Measurements from ENCODE around the gene ADRA1B.

The ADRA1B gene

GRCh38 chr5:159912033-159912800, 4.1 kb upstream of the ADRA1B start:
- Histone ChIP-seq H3K4me1 (ENCODE audit: control insufficient read depth, insufficient read depth, low read length) (peaks cover 60% of the 10 kb centered on the region), H3K36me3 (ENCODE audit: insufficient read depth, low read length) (no peaks in the 10 kb centered on the region), H3K27me3 (ENCODE audit: control insufficient read depth, insufficient read depth, low read length) (no peaks in the 10 kb centered on the region), H3K4me2 (ENCODE audit: low read length) (peak overlapping the region; percentile 42), H3K9ac (ENCODE audit: low read depth, low read length) (peak overlapping the region; percentile 15), H3K9me3 (replicated peaks; ENCODE audit: low read length) (no peaks in the 10 kb centered on the region), H3K4me3 (ENCODE audit: low read length) (no peak overlapping the region)

- Histone ChIP-seq H3K9me3 (replicated peaks; ENCODE audit: low read length) (no peaks in the 10 kb centered on the region), H3K36me3 (ENCODE audit: insufficient read depth, low read length) (no peaks in the 10 kb centered on the region), H3K4me1 (ENCODE audit: control insufficient read depth, insufficient read depth, low read length) (peaks cover 60% of the 10 kb centered on the region), H3K9ac (ENCODE audit: low read depth, low read length) (no peak overlapping the region), H3K4me2 (ENCODE audit: low read length) (peak overlapping the region; percentile 42), H3K4me3 (ENCODE audit: low read length) (no peak overlapping the region), H3K27me3 (ENCODE audit: control insufficient read depth, insufficient read depth, low read length) (no peaks in the 10 kb centered on the region)
These were observed 3.2 kb upstream of the ADRA1B start for GRCh38 chr5:159913048-159913447.

GRCh38 chr5:159913501-159913900, 2.8 kb upstream of the ADRA1B start:
- Histone ChIP-seq H3K9me3 (replicated peaks; ENCODE audit: low read length) (no peaks in the 10 kb centered on the region), H3K27me3 (ENCODE audit: control insufficient read depth, insufficient read depth, low read length) (no peaks in the 10 kb centered on the region), H3K4me2 (ENCODE audit: low read length) (no peak overlapping the region), H3K9ac (ENCODE audit: low read depth, low read length) (no peak overlapping the region), H3K4me1 (ENCODE audit: control insufficient read depth, insufficient read depth, low read length) (peaks cover 60% of the 10 kb centered on the region), H3K4me3 (ENCODE audit: low read length) (no peak overlapping the region), H3K36me3 (ENCODE audit: insufficient read depth, low read length) (no peaks in the 10 kb centered on the region)

GRCh38 chr5:159916841-159917761, 819 bp downstream of the ADRA1B start:
- Histone ChIP-seq H3K4me1 (ENCODE audit: control insufficient read depth, insufficient read depth, low read length) (peaks cover 51% of the 10 kb centered on the region), H3K4me2 (ENCODE audit: low read length) (peak overlapping the region; percentile 87), H3K36me3 (ENCODE audit: insufficient read depth, low read length) (no peaks in the 10 kb centered on the region), H3K9ac (ENCODE audit: low read depth, low read length) (peak overlapping the region; percentile 48), H3K9me3 (replicated peaks; ENCODE audit: low read length) (no peaks in the 10 kb centered on the region), H3K27me3 (ENCODE audit: control insufficient read depth, insufficient read depth, low read length) (no peaks in the 10 kb centered on the region), H3K4me3 (ENCODE audit: low read length) (peak overlapping the region; percentile 71)

- H3K4me3 ChIP-seq (ENCODE audit: low read length) = peak overlapping the region; percentile 53
- no peaks in the 10 kb centered on the region for H3K9me3 ChIP-seq (replicated peaks; ENCODE audit: low read length)
- H3K36me3 ChIP-seq (ENCODE audit: insufficient read depth, low read length) = no peaks in the 10 kb centered on the region
- H3K4me2 ChIP-seq (ENCODE audit: low read length) = peak overlapping the region; percentile 87
- peaks cover 42% of the 10 kb centered on the region for H3K4me1 ChIP-seq (ENCODE audit: control insufficient read depth, insufficient read depth, low read length)
- H3K9ac ChIP-seq (ENCODE audit: low read depth, low read length) = peak overlapping the region; percentile 16
- H3K27me3 ChIP-seq (ENCODE audit: control insufficient read depth, insufficient read depth, low read length) = no peaks in the 10 kb centered on the region
These were observed 1.7 kb downstream of the ADRA1B start for GRCh38 chr5:159917994-159918393.

GRCh38 chr5:159921721-159922120, 5.4 kb downstream of the ADRA1B start:
- no peaks in the 10 kb centered on the region for H3K9me3 ChIP-seq (replicated peaks; ENCODE audit: low read length)
- no peak overlapping the region for H3K4me3 ChIP-seq (ENCODE audit: low read length)
- H3K4me2 ChIP-seq (ENCODE audit: low read length) = no peak overlapping the region
- H3K27me3 ChIP-seq (ENCODE audit: control insufficient read depth, insufficient read depth, low read length) = no peaks in the 10 kb centered on the region
- peaks cover 27% of the 10 kb centered on the region for H3K4me1 ChIP-seq (ENCODE audit: control insufficient read depth, insufficient read depth, low read length)
- no peaks in the 10 kb centered on the region for H3K36me3 ChIP-seq (ENCODE audit: insufficient read depth, low read length)
- no peak overlapping the region for H3K9ac ChIP-seq (ENCODE audit: low read depth, low read length)

- Histone ChIP-seq H3K36me3 (ENCODE audit: insufficient read depth, low read length) (no peaks in the 10 kb centered on the region), H3K9ac (ENCODE audit: low read depth, low read length) (no peak overlapping the region), H3K4me1 (ENCODE audit: control insufficient read depth, insufficient read depth, low read length) (peaks cover 21% of the 10 kb centered on the region), H3K27me3 (ENCODE audit: control insufficient read depth, insufficient read depth, low read length) (no peaks in the 10 kb centered on the region), H3K4me2 (ENCODE audit: low read length) (no peak overlapping the region), H3K9me3 (replicated peaks; ENCODE audit: low read length) (no peaks in the 10 kb centered on the region), H3K4me3 (ENCODE audit: low read length) (no peak overlapping the region)
These were observed 6.7 kb downstream of the ADRA1B start for GRCh38 chr5:159923008-159923407.

- Histone ChIP-seq H3K4me1 (ENCODE audit: control insufficient read depth, insufficient read depth, low read length) (peaks cover 21% of the 10 kb centered on the region), H3K4me2 (ENCODE audit: low read length) (peak overlapping the region; percentile 70), H3K4me3 (ENCODE audit: low read length) (peak overlapping the region; percentile 49), H3K9ac (ENCODE audit: low read depth, low read length) (peak overlapping the region; percentile 50), H3K9me3 (replicated peaks; ENCODE audit: low read length) (no peaks in the 10 kb centered on the region), H3K27me3 (ENCODE audit: control insufficient read depth, insufficient read depth, low read length) (no peaks in the 10 kb centered on the region), H3K36me3 (ENCODE audit: insufficient read depth, low read length) (no peaks in the 10 kb centered on the region)
These were observed 12.0 kb downstream of the ADRA1B start for GRCh38 chr5:159928122-159928909.

- no peaks in the 10 kb centered on the region for H3K9me3 ChIP-seq (replicated peaks; ENCODE audit: low read length)
- H3K4me2 ChIP-seq (ENCODE audit: low read length) = peak overlapping the region; percentile 70
- H3K4me3 ChIP-seq (ENCODE audit: low read length) = no peak overlapping the region
- no peak overlapping the region for H3K9ac ChIP-seq (ENCODE audit: low read depth, low read length)
- H3K27me3 ChIP-seq (ENCODE audit: control insufficient read depth, insufficient read depth, low read length) = no peaks in the 10 kb centered on the region
- H3K36me3 ChIP-seq (ENCODE audit: insufficient read depth, low read length) = no peaks in the 10 kb centered on the region
- H3K4me1 ChIP-seq (ENCODE audit: control insufficient read depth, insufficient read depth, low read length) = peaks cover 21% of the 10 kb centered on the region
These were observed 12.9 kb downstream of the ADRA1B start for GRCh38 chr5:159929176-159929575.

GRCh38 chr5:159933531-159934485, 17.5 kb downstream of the ADRA1B start:
- Histone ChIP-seq H3K4me1 (ENCODE audit: control insufficient read depth, insufficient read depth, low read length) (peaks cover 21% of the 10 kb centered on the region), H3K27me3 (ENCODE audit: control insufficient read depth, insufficient read depth, low read length) (no peaks in the 10 kb centered on the region), H3K9ac (ENCODE audit: low read depth, low read length) (no peak overlapping the region), H3K4me2 (ENCODE audit: low read length) (no peak overlapping the region), H3K36me3 (ENCODE audit: insufficient read depth, low read length) (no peaks in the 10 kb centered on the region), H3K4me3 (ENCODE audit: low read length) (no peak overlapping the region), H3K9me3 (replicated peaks; ENCODE audit: low read length) (no peaks in the 10 kb centered on the region)

Measured in skeletal muscle satellite cell (primary cell).